H9 (cell line): ENCODE results near the gene CHSY1. TPM values are rescaled to one million over a fixed set of nuclear protein-coding genes. Genes with fewer than 3 reads are reported as not detected.

ENCODE experiments used
- DNase-seq: peaks from one replicate; pipeline ENCODE4 v3.0.0-alpha.2; 2017
- H2AFZ ChIP-seq: one replicate; pipeline ENCODE4 v1.6.1; 2013; ENCODE audit warnings: mild to moderate bottlenecking, low read length, control low read depth, moderate library complexity
- H2AK5ac ChIP-seq: 2 replicates; pipeline ENCODE4 v1.6.1; 2013; ENCODE audit warnings: low read length, control low read depth, mixed read lengths; ENCODE audit not compliant: insufficient read length
- H2BK120ac ChIP-seq: one replicate; pipeline ENCODE4 v1.6.1; 2013; ENCODE audit warnings: low read depth, mild to moderate bottlenecking, low read length, control low read depth, inconsistent platforms; ENCODE audit not compliant: poor library complexity, severe bottlenecking
- H2BK12ac ChIP-seq: 2 replicates; pipeline ENCODE4 v1.6.1; 2013; ENCODE audit warnings: low read length, control low read depth, mixed read lengths, low read depth; ENCODE audit not compliant: insufficient read length
- H2BK15ac ChIP-seq: 2 replicates; pipeline ENCODE4 v1.6.1; 2013; ENCODE audit warnings: low read depth, low read length, control low read depth
- H2BK20ac ChIP-seq: one replicate; pipeline ENCODE4 v1.6.1; 2013; ENCODE audit warnings: low read depth, mild to moderate bottlenecking, low read length, control low read depth, inconsistent platforms; ENCODE audit not compliant: poor library complexity, severe bottlenecking
- H2BK5ac ChIP-seq: 2 replicates; pipeline ENCODE4 v1.6.1; 2013; ENCODE audit warnings: low read length, control low read depth, mixed read lengths; ENCODE audit not compliant: insufficient read length
- H3K14ac ChIP-seq: 2 replicates; pipeline ENCODE4 v1.6.1; 2013; ENCODE audit warnings: low read length, control low read depth; ENCODE audit not compliant: insufficient read depth
- H3K18ac ChIP-seq: 2 replicates; pipeline ENCODE4 v1.6.1; 2013; ENCODE audit warnings: low read depth, mild to moderate bottlenecking, mixed read lengths, low read length, control low read depth; ENCODE audit not compliant: insufficient read length
- H3K23ac ChIP-seq: 2 replicates; pipeline ENCODE4 v1.6.1; 2013; ENCODE audit warnings: low read length, control low read depth, mixed read lengths, low read depth; ENCODE audit not compliant: insufficient read length
- H3K23me2 ChIP-seq: 2 replicates; pipeline ENCODE4 v1.6.1; 2013; ENCODE audit warnings: low read depth, mild to moderate bottlenecking, mixed read lengths, low read length, control low read depth; ENCODE audit not compliant: insufficient read length, poor library complexity, severe bottlenecking
- H3K27ac ChIP-seq: 2 replicates; pipeline ENCODE4 v1.5.1; 2013; ENCODE audit warnings: low read length, control low read depth, mixed read lengths, low read depth; ENCODE audit not compliant: insufficient read length
- H3K27me3 ChIP-seq: 2 replicates; pipeline ENCODE4 v1.6.1; 2013; ENCODE audit warnings: low read length, control low read depth, inconsistent platforms; ENCODE audit not compliant: insufficient read depth
- H3K4ac ChIP-seq: 2 replicates; pipeline ENCODE4 v1.6.1; 2013; ENCODE audit warnings: low read depth, mild to moderate bottlenecking, control low read depth, inconsistent platforms, low read length, moderate library complexity
- H3K4me1 ChIP-seq: 2 replicates; pipeline ENCODE4 v1.6.1; 2013; ENCODE audit warnings: low read length, control low read depth, inconsistent platforms; ENCODE audit not compliant: insufficient read depth
- H3K4me2 ChIP-seq: 2 replicates; pipeline ENCODE4 v1.6.1; 2013; ENCODE audit warnings: low read length, control low read depth, mixed read lengths; ENCODE audit not compliant: insufficient read length, insufficient read depth
- H3K56ac ChIP-seq: 2 replicates; pipeline ENCODE4 v1.6.1; 2013; ENCODE audit warnings: low read depth, mild to moderate bottlenecking, mixed read lengths, low read length, control low read depth; ENCODE audit not compliant: insufficient read length
- H3K79me1 ChIP-seq: 2 replicates; pipeline ENCODE4 v1.6.1; 2013; ENCODE audit warnings: low read depth, mild to moderate bottlenecking, moderate library complexity, low read length, control low read depth, inconsistent platforms; ENCODE audit not compliant: insufficient read depth, poor library complexity, severe bottlenecking
- H3K79me2 ChIP-seq: 2 replicates; pipeline ENCODE4 v1.6.1; 2013; ENCODE audit warnings: low read length, control low read depth, inconsistent platforms; ENCODE audit not compliant: insufficient read depth
- H3K9ac ChIP-seq: 2 replicates; pipeline ENCODE4 v1.6.1; 2013; ENCODE audit warnings: low read length, control low read depth, mixed read lengths; ENCODE audit not compliant: insufficient read length; ENCODE audit errors: extremely low read depth
- H3K9me3 ChIP-seq: one replicate; pipeline ENCODE4 v1.6.1; 2013; ENCODE audit warnings: low read depth, low read length, inconsistent platforms; ENCODE audit not compliant: control insufficient read depth
- H3T11ph ChIP-seq: one replicate; pipeline ENCODE4 v1.6.1; 2013; ENCODE audit warnings: mild to moderate bottlenecking, low read length, control low read depth, inconsistent platforms
- H4K20me1 ChIP-seq: one replicate; pipeline ENCODE4 v1.6.1; 2013; ENCODE audit not compliant: control insufficient read depth, insufficient read length, insufficient read depth
- H4K5ac ChIP-seq: 2 replicates; pipeline ENCODE4 v1.6.1; 2013; ENCODE audit warnings: low read depth, mild to moderate bottlenecking, mixed read lengths, low read length, control low read depth; ENCODE audit not compliant: insufficient read length
- H4K8ac ChIP-seq: replicated peaks from 2 replicates; pipeline ENCODE4 v1.6.1; 2013; ENCODE audit warnings: low read length, control low read depth, mixed read lengths, low read depth; ENCODE audit not compliant: insufficient read length
- H4K91ac ChIP-seq: 2 replicates; pipeline ENCODE4 v1.6.1; 2013; ENCODE audit warnings: low read depth, mild to moderate bottlenecking, moderate library complexity, mixed read lengths, low read length, control low read depth; ENCODE audit not compliant: insufficient read length
- H3K27ac Mint-ChIP-seq, 3 experiments: 2 replicates in 2 of 3; 3 replicates in 1 of 3; pipeline ENCODE4 v1.8.0; 2020 to 2021; ENCODE audit warnings: mixed read lengths in 3 of 3, mild to moderate bottlenecking in 1 of 3, moderate library complexity in 1 of 3
- H3K27me3 Mint-ChIP-seq: 2 replicates; pipeline ENCODE4 v1.8.0; 2021; ENCODE audit warnings: low read depth, mild to moderate bottlenecking, moderate library complexity, mixed read lengths
- H3K36me3 Mint-ChIP-seq, 3 experiments: 2 replicates in 2 of 3; 3 replicates in 1 of 3; pipeline ENCODE4 v1.8.0; 2020 to 2021; ENCODE audit warnings: low read depth in 3 of 3, mixed read lengths in 3 of 3; ENCODE audit not compliant: insufficient read depth in 1 of 3
- H3K4me1 Mint-ChIP-seq, 2 experiments: 2 replicates each; pipeline ENCODE4 v1.8.0; 2020; ENCODE audit warnings: mixed read lengths in 2 of 2
- H3K4me3 Mint-ChIP-seq, 2 experiments: 2 replicates in 1 of 2; 3 replicates in 1 of 2; pipeline ENCODE4 v1.8.0; 2020 to 2021; ENCODE audit warnings: mild to moderate bottlenecking in 2 of 2, mixed read lengths in 2 of 2, moderate library complexity in 1 of 2
- H3K9me3 Mint-ChIP-seq, 2 experiments: 2 replicates in 1 of 2; 3 replicates in 1 of 2; pipeline ENCODE4 v1.8.0; 2020; ENCODE audit warnings: mild to moderate bottlenecking in 2 of 2, mixed read lengths in 2 of 2, moderate library complexity in 1 of 2
- CTCF ChIP-seq: fragments of 200-600 bp; sonication (generic); conservative IDR thresholded peaks from 3 replicates; pipeline ENCODE4 v1.8.0; 2021; ENCODE audit warnings: antibody characterized with exemption, mild to moderate bottlenecking
- WGBS: extraction: QIAGEN DNeasy Blood & Tissue Kit; methylation state at CpG from one replicate; pipeline ENCODE4 v1.1.7; 2013; ENCODE audit warnings: missing lambda C conversion rate, low lambda C conversion rate, mixed read lengths; ENCODE audit not compliant: insufficient read length; ENCODE audit errors: extremely low coverage; 5-methylcytosine and 5-hydroxymethylcytosine counted together
- total RNA-seq: library from RNA; stranded (reverse); gene quantifications from 2 replicates; pipeline ENCODE4 v1.2.1, GENCODE V29; 2021

Gene CHSY1
- total RNA-seq, 1 experiment from 2014 or later = 68.3 TPM

GRCh38 chr15:101255051-101255395 is 3.2 kb upstream of the CHSY1 start:
- Histone ChIP-seq H3K18ac (no peak overlapping the region), H2BK120ac (no peak overlapping the region), H3K27ac (no peak overlapping the region), H2BK20ac (no peak overlapping the region), H3K14ac (no peak overlapping the region), H3K79me2 (peaks cover 10% of the 10 kb centered on the region; the same call in 1 of the 2 replicates), H3K4me2 (no peak overlapping the region), H3K27me3 (no peaks in the 10 kb centered on the region), H3K9ac (no peak overlapping the region), H3K23ac (no peak overlapping the region), H2AK5ac (no peak overlapping the region), H4K8ac (no peak overlapping the region), H3K79me1 (no peaks in the 10 kb centered on the region), H3K4me1 (peaks cover 7% of the 10 kb centered on the region; the same call in 1 of the 2 replicates), H2BK12ac (no peak overlapping the region), H3K4ac (no peak overlapping the region), H4K20me1 (no peaks in the 10 kb centered on the region), H3K23me2 (peaks cover 14% of the 10 kb centered on the region), H3T11ph (no peak overlapping the region), H2BK15ac (no peak overlapping the region), H4K91ac (no peak overlapping the region), H3K9me3 (no peaks in the 10 kb centered on the region), H3K56ac (no peak overlapping the region), H2AFZ (no peak overlapping the region), H2BK5ac (no peak overlapping the region), H4K5ac (no peak overlapping the region)
- Mint-ChIP-seq H3K36me3 (peaks cover 0 to 3% (median 2%) of the 10 kb centered on the region in 3 experiments; a peak in 2 of 7 replicates), H3K27me3 (peaks cover 2% of the 10 kb centered on the region), H3K27ac (no peak overlapping the region), H3K9me3 (no peaks in the 10 kb centered on the region), H3K4me3 (no peak overlapping the region), H3K4me1 (peaks cover 41 to 52% of the 10 kb centered on the region in 2 experiments)
- DNase-seq = no peak
- TF ChIP-seq CTCF = no peak
- WGBS = no CpG with 5 or more reads among the region's 5 CpGs
